H1 (cell line): ENCODE results near the gene RBMS1. TPM values are rescaled to one million over a fixed set of nuclear protein-coding genes. Genes with fewer than 3 reads are reported as not detected.

Experiments
- CTCF ChIA-PET: fragments of 300-600 bp; sonication (Branson Sonifier 250); formaldehyde crosslinking; loops from one replicate; lab custom pipeline; 2021; ENCODE audit not compliant: partially characterized antibody; lab: Charles Lee
- POLR2A ChIA-PET: fragments of 300-600 bp; sonication (Branson Sonifier 250); formaldehyde crosslinking; loops from one replicate; lab custom pipeline; 2021; ENCODE audit warnings: inconsistent platforms; ENCODE audit not compliant: partially characterized antibody; lab: Charles Lee
- DNase-seq, 2 experiments: peaks; one replicate each; pipeline versions ENCODE4 v3.0.0 to v3.0.0-alpha.2; 2010 to 2022; ENCODE audit warnings: low spot score in 2 of 2, low read depth in 1 of 2, mixed read lengths in 1 of 2
- FAIRE-seq: peaks from 2 replicates; lab custom pipeline; 2011; peaks lifted over from hg19 to GRCh38; lab: Jason Lieb, UNC
- H2AFZ ChIP-seq: 2 replicates; pipeline ENCODE4 v1.8.1; 2012; ENCODE audit warnings: low read length, inconsistent platforms
- H2AK5ac ChIP-seq: 2 replicates; pipeline ENCODE4 v1.6.1; 2013; ENCODE audit warnings: low read depth, low read length
- H2BK120ac ChIP-seq: replicated peaks from 2 replicates; pipeline ENCODE3; 2013; ENCODE audit warnings: low read depth, low read length, inconsistent platforms
- H2BK12ac ChIP-seq: 2 replicates; pipeline ENCODE4 v1.6.1; 2013; ENCODE audit warnings: low read depth, low read length
- H2BK15ac ChIP-seq: 2 replicates; pipeline ENCODE4 v1.6.1; 2013; ENCODE audit warnings: low read length
- H2BK20ac ChIP-seq: 2 replicates; pipeline ENCODE4 v1.6.1; 2013; ENCODE audit warnings: low read length
- H2BK5ac ChIP-seq: 2 replicates; pipeline ENCODE4 v1.6.1; 2013; ENCODE audit warnings: low read depth, low read length
- H3K14ac ChIP-seq: 2 replicates; pipeline ENCODE4 v1.6.1; 2013; ENCODE audit warnings: inconsistent platforms; ENCODE audit not compliant: insufficient read length
- H3K18ac ChIP-seq: 2 replicates; pipeline ENCODE4 v1.6.1; 2013; ENCODE audit warnings: low read length; ENCODE audit errors: extremely low read depth
- H3K23ac ChIP-seq: 2 replicates; pipeline ENCODE4 v1.6.1; 2013; ENCODE audit warnings: inconsistent platforms; ENCODE audit not compliant: insufficient read length
- H3K23me2 ChIP-seq: 2 replicates; pipeline ENCODE4 v1.6.1; 2013; ENCODE audit warnings: low read depth, low read length
- H3K27ac ChIP-seq: 2 replicates; pipeline ENCODE4 v1.6.1; 2011; ENCODE audit warnings: low read depth, low read length, inconsistent platforms
- H3K27me3 ChIP-seq, 4 experiments: replicated peaks in 1 of 4; 1 replicate in 1 of 4; 2 replicates in 3 of 4; pipeline versions ENCODE4 v1.6.1 to v1.8.1; 2011 to 2013; ENCODE audit warnings: low read length in 3 of 4, mild to moderate bottlenecking in 3 of 4, inconsistent platforms in 2 of 4, mixed read lengths in 2 of 4, moderate library complexity in 1 of 4; ENCODE audit not compliant: control insufficient read depth in 3 of 4, insufficient read depth in 3 of 4; ENCODE audit errors: extremely low read depth in 1 of 4
- H3K36me3 ChIP-seq, 4 experiments: 2 replicates each; pipeline versions ENCODE4 v1.6.1 to v1.8.1; 2011 to 2013; ENCODE audit warnings: mild to moderate bottlenecking in 4 of 4, low read length in 3 of 4, moderate library complexity in 2 of 4, control low read depth in 1 of 4, inconsistent platforms in 1 of 4; ENCODE audit not compliant: insufficient read depth in 4 of 4, control insufficient read depth in 2 of 4
- H3K4ac ChIP-seq: replicated peaks from 2 replicates; pipeline ENCODE3; 2013; ENCODE audit warnings: low read length, low read depth, mixed read lengths, inconsistent platforms; ENCODE audit not compliant: insufficient read length
- H3K4me1 ChIP-seq, 4 experiments: replicated peaks in 1 of 4; 1 replicate in 1 of 4; 2 replicates in 3 of 4; pipeline versions ENCODE4 v1.6.1 to v1.8.1; 2011 to 2013; ENCODE audit warnings: low read length in 3 of 4, inconsistent platforms in 2 of 4, mixed read lengths in 1 of 4; ENCODE audit not compliant: insufficient read depth in 4 of 4, control insufficient read depth in 3 of 4
- H3K4me2 ChIP-seq, 2 experiments: 2 replicates each; pipeline versions ENCODE4 v1.6.1 to v1.8.1; 2011 to 2013; ENCODE audit warnings: low read depth in 2 of 2, low read length in 2 of 2, control low read depth in 1 of 2, inconsistent platforms in 1 of 2, mild to moderate bottlenecking in 1 of 2; ENCODE audit not compliant: insufficient read depth in 1 of 2
- H3K4me3 ChIP-seq, 4 experiments: fragments of 200-600, 300-600 bp in 1 of 4; sonication (generic), shearing (Covaris generic), sonication (Bioruptor Twin) in 1 of 4; 2 replicates each; pipeline versions ENCODE4 v1.5.1 to v1.8.1; 2011 to 2016; ENCODE audit warnings: low read length in 4 of 4, low read depth in 3 of 4, control low read depth in 2 of 4, inconsistent platforms in 2 of 4, mild to moderate bottlenecking in 2 of 4, mixed read lengths in 1 of 4, moderate library complexity in 1 of 4; ENCODE audit not compliant: insufficient read depth in 2 of 4; ENCODE audit errors: extremely low read depth in 1 of 4
- H3K56ac ChIP-seq: replicated peaks from 2 replicates; pipeline ENCODE3; 2013; ENCODE audit warnings: low read depth, mild to moderate bottlenecking, mixed read lengths, low read length, inconsistent platforms; ENCODE audit not compliant: insufficient read length
- H3K79me1 ChIP-seq: 2 replicates; pipeline ENCODE4 v1.6.1; 2013; ENCODE audit warnings: low read depth, low read length, control low read depth
- H3K79me2 ChIP-seq, 2 experiments: 2 replicates each; pipeline versions ENCODE4 v1.6.1 to v1.8.1; 2012 to 2013; ENCODE audit warnings: low read length in 2 of 2, mild to moderate bottlenecking in 2 of 2, inconsistent platforms in 1 of 2; ENCODE audit not compliant: insufficient read depth in 2 of 2, control insufficient read depth in 1 of 2
- H3K9ac ChIP-seq, 4 experiments: replicated peaks in 1 of 4; 1 replicate in 1 of 4; 2 replicates in 3 of 4; pipeline versions ENCODE4 v1.6.1 to v1.8.1; 2011 to 2013; ENCODE audit warnings: low read depth in 3 of 4, low read length in 3 of 4, control low read depth in 2 of 4, mild to moderate bottlenecking in 2 of 4, moderate library complexity in 2 of 4, inconsistent platforms in 1 of 4; ENCODE audit errors: extremely low read depth in 1 of 4
- H3K9me3 ChIP-seq, 2 experiments: 2 replicates each; pipeline versions ENCODE4 v1.6.1 to v1.8.1; 2012 to 2013; ENCODE audit warnings: mild to moderate bottlenecking in 2 of 2, moderate library complexity in 2 of 2, control low read depth in 1 of 2, inconsistent platforms in 1 of 2, low read depth in 1 of 2, low read length in 1 of 2, mixed read lengths in 1 of 2; ENCODE audit not compliant: insufficient read depth in 2 of 2
- H4K20me1 ChIP-seq, 2 experiments: replicated peaks in 1 of 2; 2 replicates each; pipeline versions ENCODE3 to v1.8.1; 2011 to 2013; ENCODE audit warnings: inconsistent platforms in 2 of 2, low read length in 2 of 2, mild to moderate bottlenecking in 1 of 2; ENCODE audit not compliant: insufficient read depth in 2 of 2, control insufficient read depth in 1 of 2
- H4K5ac ChIP-seq: 2 replicates; pipeline ENCODE4 v1.6.1; 2013; ENCODE audit warnings: low read length, low read depth, mixed read lengths, inconsistent platforms; ENCODE audit not compliant: insufficient read length
- H4K8ac ChIP-seq: 2 replicates; pipeline ENCODE4 v1.8.0; 2013; ENCODE audit warnings: mild to moderate bottlenecking, moderate library complexity, low read length, inconsistent platforms; ENCODE audit not compliant: insufficient read depth; ENCODE audit errors: extremely low read depth
- H4K91ac ChIP-seq: replicated peaks from 2 replicates; pipeline ENCODE3; 2013; ENCODE audit warnings: low read length, mixed read lengths, inconsistent platforms; ENCODE audit not compliant: insufficient read length
- BCL11A ChIP-seq, 2 experiments: IDR thresholded peaks; one replicate each; pipeline ENCODE4 v1.6.1; 2011; ENCODE audit warnings: low read depth in 2 of 2, low read length in 2 of 2, mild to moderate bottlenecking in 2 of 2
- CBX5 ChIP-seq: fragments of 300-800, 300-1000 bp; sonication (generic); IDR thresholded peaks from 2 replicates; pipeline ENCODE4 v1.7.1; 2016; ENCODE audit warnings: antibody characterized with exemption, low read length, low read depth
- CBX8 ChIP-seq: fragments of 300-800, 300-1000 bp; sonication (generic); IDR thresholded peaks from 2 replicates; pipeline ENCODE4 v1.7.1; 2016; ENCODE audit warnings: low read depth, low read length, borderline replicate concordance
- HDAC2 ChIP-seq, 2 experiments: fragments of 300-600 bp in 1 of 2; sonication (generic) in 1 of 2; IDR thresholded peaks; 2 replicates each; pipeline ENCODE4 v1.6.1; 2011 to 2012; ENCODE audit warnings: low read depth in 2 of 2, low read length in 2 of 2, mild to moderate bottlenecking in 2 of 2, moderate library complexity in 2 of 2, borderline replicate concordance in 1 of 2, inconsistent platforms in 1 of 2
- NRF1 ChIP-seq: IDR thresholded peaks from 2 replicates; pipeline ENCODE4 v1.6.1; 2011; ENCODE audit warnings: mild to moderate bottlenecking, low read depth, low read length, improper control_type of control experiment
- RFX5 ChIP-seq: IDR thresholded peaks from 2 replicates; pipeline ENCODE4 v1.6.1; 2011; ENCODE audit warnings: low read depth, low read length, improper control_type of control experiment, borderline replicate concordance
- RNF2 ChIP-seq: fragments of 200-900, 300-1000 bp; sonication (generic); IDR thresholded peaks from 2 replicates; pipeline ENCODE4 v1.7.1; 2016; ENCODE audit warnings: borderline replicate concordance, low read depth, mild to moderate bottlenecking, antibody characterized with exemption, low read length; ENCODE audit not compliant: poor library complexity, severe bottlenecking; ENCODE audit errors: missing control alignments
- SIN3A ChIP-seq, 2 experiments: IDR thresholded peaks in 1 of 2; conservative IDR thresholded peaks in 1 of 2; 2 replicates each; pipeline ENCODE4 v1.6.1; 2011 to 2012; ENCODE audit warnings: low read length in 2 of 2, improper control_type of control experiment in 1 of 2, low read depth in 1 of 2, mild to moderate bottlenecking in 1 of 2
- SIRT6 ChIP-seq: IDR thresholded peaks from one replicate; pipeline ENCODE4 v1.7.1; 2012; ENCODE audit warnings: low read length, inconsistent platforms
- SIX5 ChIP-seq: IDR thresholded peaks from 2 replicates; pipeline ENCODE4 v1.6.1; 2011; ENCODE audit warnings: mild to moderate bottlenecking, low read depth, low read length
- SP2 ChIP-seq: IDR thresholded peaks from 2 replicates; pipeline ENCODE4 v1.6.1; 2012; ENCODE audit warnings: mild to moderate bottlenecking, low read length, inconsistent platforms
- TAF1 ChIP-seq: IDR thresholded peaks from 2 replicates; pipeline ENCODE4 v1.6.1; 2011; ENCODE audit warnings: mild to moderate bottlenecking, low read depth, low read length
- WGBS, 2 experiments: shearing (Covaris generic) in 1 of 2; methylation state at CpG; one replicate each; pipeline versions ENCODE4 v1.1.6 to v1.1.7; 2013 to 2015; ENCODE audit warnings: low lambda C conversion rate in 2 of 2, mixed read lengths in 2 of 2, inconsistent platforms in 1 of 2, low coverage in 1 of 2, missing lambda C conversion rate in 1 of 2; ENCODE audit not compliant: insufficient replicate concordance in 2 of 2, insufficient coverage in 1 of 2, insufficient read length in 1 of 2; ENCODE audit errors: extremely low coverage in 1 of 2, missing lambda C conversion rate in 1 of 2; 5-methylcytosine and 5-hydroxymethylcytosine counted together
- polyA plus RNA-seq, 7 experiments: library from polyadenylated mRNA; depleted of rRNA in 3 of 7; stranded (reverse) in 5 of 7; unstranded in 2 of 7; fragments of >200 nt in 5 of 7; fragments of 200-250 nt in 2 of 7; gene quantifications; 1 replicate in 5 of 7; 2 replicates in 1 of 7; 4 replicates in 1 of 7; pipeline versions ENCODE4 v1.2.1 to v1.2.3, GENCODE V29; 2011 to 2013; ENCODE audit warnings: missing spikeins in 2 of 7, mixed read lengths in 2 of 7
- total RNA-seq: library from RNA; stranded (reverse); fragmentation: NEBNext Ultra II Directional; extraction: Animal tissue kit (Norgen Biotek cat#: 25700); gene quantifications from 2 replicates; pipeline ENCODE4 v1.2.1, GENCODE V29; 2021
- TF ChIP-seq, protein P1 (sequence below): IDR thresholded peaks from 2 replicates; pipeline ENCODE4 v1.6.1; 2012; ENCODE audit warnings: inconsistent platforms

Gene RBMS1
- total and polyA plus RNA-seq, 2 of the 8 experiments (the other 6 are each of a cell fraction or from before 2014, with no cell fraction given): 53.7 to 60.0 TPM

GRCh38 chr2:160343404-160343803 lies 150.2 kb downstream of the RBMS1 start:
- ChIA-PET POLR2A (no interaction called here), CTCF (interaction anchor here (0.8 kb wide), 1 partner anchor 19 kb away, joined by 4 read pairs; no protein-coding TSS in a partner anchor)
- peaks cover 0 to 2% of the 10 kb centered on the region in 2 experiments for H4K20me1 ChIP-seq
- no peaks in the 10 kb centered on the region for H3K9me3 ChIP-seq
- H3K23ac ChIP-seq: no peak overlapping the region
- H2BK5ac ChIP-seq: no peak overlapping the region
- no peaks in the 10 kb centered on the region for H3K79me1 ChIP-seq
- H3K36me3 ChIP-seq: no peaks in the 10 kb centered on the region
- no peak overlapping the region for H2BK15ac ChIP-seq
- no peak overlapping the region for H3K9ac ChIP-seq
- H2BK20ac ChIP-seq: no peak overlapping the region
- no peak overlapping the region for H3K4ac ChIP-seq
- WGBS, 2 experiments: 96% methylated on average over 2 of the region's 2 CpGs; no CpG with 5 or more reads in 1 of the 2 experiments
- peaks cover 0 to 36% of the 10 kb centered on the region in 2 experiments; a peak in 2 of 4 replicates for H3K79me2 ChIP-seq
- H4K91ac ChIP-seq: no peak overlapping the region
- H2AFZ ChIP-seq: no peak overlapping the region
- no peak overlapping the region for H4K5ac ChIP-seq
- H3K27ac ChIP-seq: no peak overlapping the region
- no peak overlapping the region for H3K14ac ChIP-seq
- no peak overlapping the region for H2AK5ac ChIP-seq
- no peak overlapping the region for H2BK120ac ChIP-seq
- H3K18ac ChIP-seq: no peak overlapping the region
- H3K4me2 ChIP-seq: no peak overlapping the region
- H3K56ac ChIP-seq: no peak overlapping the region
- H3K4me3 ChIP-seq: no peak overlapping the region
- peaks cover 0 to 4% (median 0%) of the 10 kb centered on the region in 4 experiments; a peak in 1 of 7 replicates for H3K4me1 ChIP-seq
- H3K23me2 ChIP-seq: no peaks in the 10 kb centered on the region
- FAIRE-seq (no peak), DNase-seq (no peak)
- no peak overlapping the region for H4K8ac ChIP-seq
- H3K27me3 ChIP-seq: no peaks in the 10 kb centered on the region
- H2BK12ac ChIP-seq: no peak overlapping the region
- TF ChIP-seq, protein P1, sequence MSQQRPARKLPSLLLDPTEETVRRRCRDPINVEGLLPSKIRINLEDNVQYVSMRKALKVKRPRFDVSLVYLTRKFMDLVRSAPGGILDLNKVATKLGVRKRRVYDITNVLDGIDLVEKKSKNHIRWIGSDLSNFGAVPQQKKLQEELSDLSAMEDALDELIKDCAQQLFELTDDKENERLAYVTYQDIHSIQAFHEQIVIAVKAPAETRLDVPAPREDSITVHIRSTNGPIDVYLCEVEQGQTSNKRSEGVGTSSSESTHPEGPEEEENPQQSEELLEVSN: no peak
- no peak for TF ChIP-seq SP2
- TF ChIP-seq RNF2: no peak
- TF ChIP-seq NRF1: no peak
- TF ChIP-seq HDAC2 (IDR thresholded peaks at IDR 0.05; ENCODE audit: borderline replicate concordance in 1 of 2, low read depth in 2 of 2, low read length in 2 of 2): no peak
- TF ChIP-seq RFX5: no peak
- no peak for TF ChIP-seq SIX5
- TF ChIP-seq SIRT6: no peak
- TF ChIP-seq SIN3A (conservative IDR thresholded peaks at IDR 0.05 in 1 of 2, IDR thresholded peaks at IDR 0.05 in 1 of 2; ENCODE audit: low read depth in 1 of 2, low read length in 2 of 2): no peak
- TF ChIP-seq CBX8: no peak
- TF ChIP-seq BCL11A (IDR thresholded peaks at IDR 0.05; ENCODE audit: low read depth in 2 of 2, low read length in 2 of 2): no peak
- TF ChIP-seq CBX5: no peak
- TF ChIP-seq TAF1: no peak
